Measurements from ENCODE around the gene SCAF1.

Gene SCAF1

DNA sequence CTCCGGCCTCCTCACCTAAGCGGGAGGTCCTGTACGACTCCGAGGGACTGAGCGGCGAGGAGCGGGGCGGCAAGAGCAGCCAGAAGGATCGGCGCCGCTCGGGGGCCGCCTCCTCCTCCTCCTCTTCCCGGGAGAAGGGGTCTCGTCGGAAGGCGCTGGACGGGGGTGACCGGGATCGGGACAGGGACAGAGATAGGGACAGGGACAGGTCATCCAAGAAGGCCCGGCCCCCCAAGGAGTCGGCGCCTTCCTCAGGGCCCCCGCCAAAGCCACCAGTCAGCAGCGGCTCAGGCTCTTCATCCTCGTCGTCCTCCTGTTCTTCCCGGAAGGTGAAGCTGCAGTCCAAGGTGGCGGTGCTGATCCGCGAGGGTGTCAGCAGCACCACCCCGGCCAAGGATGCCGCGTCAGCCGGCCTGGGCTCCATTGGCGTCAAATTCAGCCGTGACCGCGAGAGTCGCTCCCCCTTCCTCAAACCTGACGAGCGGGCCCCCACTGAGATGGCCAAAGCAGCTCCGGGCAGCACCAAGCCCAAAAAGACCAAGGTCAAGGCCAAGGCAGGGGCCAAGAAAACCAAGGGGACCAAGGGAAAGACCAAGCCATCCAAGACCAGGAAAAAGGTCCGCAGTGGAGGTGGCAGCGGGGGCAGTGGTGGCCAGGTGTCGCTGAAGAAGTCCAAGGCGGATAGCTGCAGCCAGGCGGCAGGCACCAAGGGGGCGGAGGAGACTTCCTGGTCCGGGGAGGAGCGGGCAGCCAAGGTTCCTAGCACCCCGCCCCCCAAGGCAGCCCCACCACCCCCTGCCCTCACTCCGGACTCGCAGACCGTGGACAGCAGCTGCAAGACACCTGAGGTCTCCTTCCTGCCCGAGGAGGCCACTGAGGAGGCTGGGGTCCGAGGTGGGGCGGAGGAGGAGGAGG lies 10.8 kb downstream of the SCAF1 start:
- TF ChIP-seq, protein P1, sequence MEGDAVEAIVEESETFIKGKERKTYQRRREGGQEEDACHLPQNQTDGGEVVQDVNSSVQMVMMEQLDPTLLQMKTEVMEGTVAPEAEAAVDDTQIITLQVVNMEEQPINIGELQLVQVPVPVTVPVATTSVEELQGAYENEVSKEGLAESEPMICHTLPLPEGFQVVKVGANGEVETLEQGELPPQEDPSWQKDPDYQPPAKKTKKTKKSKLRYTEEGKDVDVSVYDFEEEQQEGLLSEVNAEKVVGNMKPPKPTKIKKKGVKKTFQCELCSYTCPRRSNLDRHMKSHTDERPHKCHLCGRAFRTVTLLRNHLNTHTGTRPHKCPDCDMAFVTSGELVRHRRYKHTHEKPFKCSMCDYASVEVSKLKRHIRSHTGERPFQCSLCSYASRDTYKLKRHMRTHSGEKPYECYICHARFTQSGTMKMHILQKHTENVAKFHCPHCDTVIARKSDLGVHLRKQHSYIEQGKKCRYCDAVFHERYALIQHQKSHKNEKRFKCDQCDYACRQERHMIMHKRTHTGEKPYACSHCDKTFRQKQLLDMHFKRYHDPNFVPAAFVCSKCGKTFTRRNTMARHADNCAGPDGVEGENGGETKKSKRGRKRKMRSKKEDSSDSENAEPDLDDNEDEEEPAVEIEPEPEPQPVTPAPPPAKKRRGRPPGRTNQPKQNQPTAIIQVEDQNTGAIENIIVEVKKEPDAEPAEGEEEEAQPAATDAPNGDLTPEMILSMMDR (conservative IDR thresholded peaks at IDR 0.05; ENCODE audit: low read depth, low read length) = no peak
- Histone ChIP-seq H3K27ac (no peak overlapping the region), H2AFZ (ENCODE audit: low read depth) (no peak overlapping the region), H3K36me3 (ENCODE audit: insufficient read depth) (peaks cover 3% of the 10 kb centered on the region; the same call in 1 of the 2 replicates), H3K9ac (no peak overlapping the region), H3K4me2 (no peak overlapping the region), H3K4me3 (IDR thresholded peaks at IDR 0.05; ENCODE audit: insufficient read depth, low read depth, low read length) (no peak overlapping the region), H3K79me2 (ENCODE audit: insufficient read depth, low read depth) (no peaks in the 10 kb centered on the region), H4K20me1 (ENCODE audit: insufficient read depth) (no peaks in the 10 kb centered on the region), H3K27me3 (ENCODE audit: insufficient read depth, low read depth) (no peaks in the 10 kb centered on the region), H3K4me1 (ENCODE audit: low read depth, poor library complexity, severe bottlenecking) (no peaks in the 10 kb centered on the region)

DNA sequence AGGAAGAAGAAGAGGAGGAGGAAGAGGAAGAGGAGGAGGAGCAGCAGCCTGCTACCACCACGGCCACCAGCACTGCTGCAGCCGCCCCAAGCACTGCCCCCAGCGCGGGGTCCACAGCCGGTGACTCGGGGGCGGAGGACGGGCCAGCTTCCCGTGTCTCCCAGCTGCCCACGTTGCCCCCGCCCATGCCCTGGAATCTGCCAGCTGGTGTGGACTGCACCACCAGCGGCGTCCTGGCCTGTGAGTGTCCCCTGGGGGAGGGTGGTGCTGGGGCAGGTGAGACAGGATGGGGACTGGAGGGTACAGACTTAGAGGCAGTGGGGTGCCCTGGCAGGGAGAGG lies 11.4 kb downstream of the SCAF1 start:
- H2AFZ ChIP-seq (ENCODE audit: low read depth) = no peak overlapping the region
- no peaks in the 10 kb centered on the region for H4K20me1 ChIP-seq (ENCODE audit: insufficient read depth)
- no peaks in the 10 kb centered on the region for H3K4me1 ChIP-seq (ENCODE audit: low read depth, poor library complexity, severe bottlenecking)
- no peak overlapping the region for H3K4me2 ChIP-seq
- H3K36me3 ChIP-seq (ENCODE audit: insufficient read depth) = 0 out of 2 replicates have a peak, but pooled peaks cover 3% of the 10 kb centered on the region
- no peak overlapping the region for H3K27ac ChIP-seq
- H3K79me2 ChIP-seq (ENCODE audit: insufficient read depth, low read depth) = no peaks in the 10 kb centered on the region; the same call in 1 of the 2 replicates
- H3K27me3 ChIP-seq (ENCODE audit: insufficient read depth, low read depth) = no peaks in the 10 kb centered on the region
- TF ChIP-seq, protein P1 (conservative IDR thresholded peaks at IDR 0.05; ENCODE audit: low read depth, low read length) = no peak
- no peak overlapping the region for H3K4me3 ChIP-seq (IDR thresholded peaks at IDR 0.05; ENCODE audit: insufficient read depth, low read depth, low read length)
- no peak overlapping the region for H3K9ac ChIP-seq

DNA sequence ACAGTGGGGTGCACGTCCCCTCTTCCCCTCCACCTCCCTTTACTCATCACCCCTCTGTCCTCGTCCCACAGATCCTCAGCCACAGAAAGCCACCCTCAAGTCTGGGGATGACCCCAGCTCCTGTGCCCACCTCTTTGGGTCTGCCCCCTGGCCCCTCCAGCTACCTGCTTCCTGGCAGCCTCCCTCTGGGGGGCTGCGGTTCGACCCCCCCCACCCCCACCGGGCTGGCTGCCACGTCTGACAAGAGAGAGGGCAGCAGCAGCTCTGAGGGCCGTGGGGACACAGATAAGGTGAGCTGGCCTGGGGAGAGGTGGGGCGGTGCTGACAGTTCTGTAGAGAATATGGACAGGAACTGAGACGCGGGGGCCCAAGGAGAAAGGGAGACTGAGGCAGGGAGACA lies 12.6 kb downstream of the SCAF1 start:
- Histone ChIP-seq H4K20me1 (ENCODE audit: insufficient read depth) (no peaks in the 10 kb centered on the region), H3K36me3 (ENCODE audit: insufficient read depth) (0 out of 2 replicates have a peak, but pooled peaks cover 3% of the 10 kb centered on the region), H3K4me2 (no peak overlapping the region)

DNA sequence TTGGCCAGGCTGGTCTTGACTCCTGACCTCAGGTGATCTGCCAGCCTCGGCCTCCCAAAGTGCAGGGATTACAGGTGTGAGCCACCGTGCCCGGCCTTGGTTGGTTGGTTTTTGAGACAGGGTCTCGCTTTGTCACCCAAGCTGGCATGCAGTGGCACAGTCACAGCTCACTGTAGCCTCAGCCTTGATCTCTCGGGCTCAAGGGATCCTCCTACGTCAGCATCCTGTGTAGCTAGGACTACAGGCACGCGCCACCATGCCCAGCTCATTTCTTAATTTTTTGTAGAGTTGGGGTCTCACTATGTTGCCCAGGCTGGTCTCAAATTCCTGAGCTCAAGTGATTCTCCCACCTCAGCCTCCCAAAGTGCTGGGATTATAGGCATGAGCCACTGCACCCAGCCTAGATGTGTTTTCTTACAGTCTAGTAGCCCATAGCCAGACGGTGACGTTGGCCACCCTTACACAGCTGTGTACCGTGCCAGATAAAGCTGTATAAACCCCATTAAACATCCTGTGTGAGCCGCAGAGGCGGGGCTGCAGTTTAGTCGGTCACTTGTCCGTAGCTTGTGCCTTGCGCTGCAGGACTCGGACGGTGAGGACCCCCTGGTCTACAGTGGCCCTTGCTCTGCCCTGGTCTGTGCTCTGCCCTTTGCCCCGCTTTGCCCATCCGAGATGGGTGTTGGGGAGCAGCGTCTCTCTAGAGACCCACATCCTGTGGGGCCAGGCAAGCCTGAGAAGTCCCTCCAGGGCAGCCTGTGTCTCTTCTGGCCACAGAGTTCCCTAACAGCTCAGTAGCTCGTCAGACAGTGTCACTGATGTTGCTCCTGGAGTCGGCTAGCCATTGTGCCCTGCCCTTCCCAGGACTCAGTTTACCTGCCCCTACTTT lies 13.8 kb downstream of the SCAF1 start:
- H3K27ac ChIP-seq = no peak overlapping the region
- no peaks in the 10 kb centered on the region for H3K4me1 ChIP-seq (ENCODE audit: low read depth, poor library complexity, severe bottlenecking)
- H3K27me3 ChIP-seq (ENCODE audit: insufficient read depth, low read depth) = no peaks in the 10 kb centered on the region
- 0 out of 2 replicates have a peak, but pooled peaks cover 3% of the 10 kb centered on the region for H3K36me3 ChIP-seq (ENCODE audit: insufficient read depth)
- no peak overlapping the region for H3K4me3 ChIP-seq (IDR thresholded peaks at IDR 0.05; ENCODE audit: insufficient read depth, low read depth, low read length)
- no peak overlapping the region for H3K9ac ChIP-seq
- H4K20me1 ChIP-seq (ENCODE audit: insufficient read depth) = no peaks in the 10 kb centered on the region
- TF ChIP-seq, protein P1 (conservative IDR thresholded peaks at IDR 0.05; ENCODE audit: low read depth, low read length) = no peak
- no peak overlapping the region for H2AFZ ChIP-seq (ENCODE audit: low read depth)
- H3K4me2 ChIP-seq = no peak overlapping the region
- H3K79me2 ChIP-seq (ENCODE audit: insufficient read depth, low read depth) = no peaks in the 10 kb centered on the region; the same call in 1 of the 2 replicates

More for the DNA sequence above, 12.6 kb downstream of the SCAF1 start:
- no peaks in the 10 kb centered on the region for H3K4me1 ChIP-seq (ENCODE audit: low read depth, poor library complexity, severe bottlenecking)
- H3K4me3 ChIP-seq (IDR thresholded peaks at IDR 0.05; ENCODE audit: insufficient read depth, low read depth, low read length) = no peak overlapping the region
- H3K27me3 ChIP-seq (ENCODE audit: insufficient read depth, low read depth) = no peaks in the 10 kb centered on the region
- H3K9ac ChIP-seq = no peak overlapping the region
- TF ChIP-seq, protein P1 (conservative IDR thresholded peaks at IDR 0.05; ENCODE audit: low read depth, low read length) = no peak
- no peak overlapping the region for H2AFZ ChIP-seq (ENCODE audit: low read depth)
- no peak overlapping the region for H3K27ac ChIP-seq
- no peaks in the 10 kb centered on the region; the same call in 1 of the 2 replicates for H3K79me2 ChIP-seq (ENCODE audit: insufficient read depth, low read depth)

All from KMS-11 (cell line).